B cell (primary cell): ENCODE results near the gene OR2J1.

Source experiments
- CTCF ChIP-seq: fragments of 200-600 bp; IDR thresholded peaks from one replicate; pipeline ENCODE4 v1.8.0; 2022; ENCODE audit warnings: antibody characterized with exemption, mild to moderate bottlenecking
- EZH2 ChIP-seq: IDR thresholded peaks from 2 replicates; pipeline ENCODE4 v1.6.1; 2012; ENCODE audit warnings: borderline replicate concordance, low read depth, mild to moderate bottlenecking, moderate library complexity, low read length; ENCODE audit not compliant: insufficient read depth, poor library complexity, severe bottlenecking

GRCh38 chr6:29079203-29079602 lies 20.1 kb upstream of the OR2J1 start:
- no peak for TF ChIP-seq CTCF
- no peak for TF ChIP-seq EZH2
